ENCODE data around the gene ZNF608. TPM values are rescaled to one million over a fixed set of nuclear protein-coding genes. Genes with fewer than 3 reads are reported as not detected.

Gene ZNF608
- total RNA-seq, 1 experiment from 2014 or later, result 1.9 TPM

DNA sequence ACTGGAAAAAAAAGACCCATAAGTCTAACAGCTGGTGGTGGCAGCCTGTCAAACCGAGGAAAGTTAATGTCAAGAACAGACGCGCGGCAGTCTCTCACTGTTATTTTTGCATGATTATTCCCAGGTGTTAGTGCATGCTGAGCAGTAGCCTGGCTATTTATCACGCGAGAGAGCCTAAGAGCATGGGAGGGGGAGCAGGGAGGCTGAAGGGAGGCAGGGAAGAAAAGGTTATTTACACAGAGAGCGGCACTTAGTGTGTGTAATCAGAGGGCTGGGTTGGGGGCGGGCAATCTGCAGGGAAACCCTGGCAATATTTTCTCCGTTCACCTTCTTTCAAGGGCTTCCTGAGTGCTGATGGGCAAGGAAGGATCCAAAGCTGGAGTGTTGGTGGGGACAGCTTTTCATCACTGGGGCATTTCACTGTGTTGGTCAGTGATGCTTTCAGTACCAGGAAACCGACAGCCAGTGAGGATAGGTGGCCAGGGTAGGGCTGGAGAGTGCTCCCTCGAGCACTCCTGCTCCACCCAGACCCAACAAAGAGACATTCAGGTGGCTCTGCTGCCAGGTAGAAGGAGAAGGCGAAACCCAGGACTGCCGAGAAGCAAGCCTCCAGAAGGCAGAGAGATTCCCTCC, 39.6 kb downstream of the ZNF608 start:
- H3K27ac ChIP-seq (ENCODE audit: low read depth, low read length, poor library complexity, severe bottlenecking), result no peak overlapping the region

DNA sequence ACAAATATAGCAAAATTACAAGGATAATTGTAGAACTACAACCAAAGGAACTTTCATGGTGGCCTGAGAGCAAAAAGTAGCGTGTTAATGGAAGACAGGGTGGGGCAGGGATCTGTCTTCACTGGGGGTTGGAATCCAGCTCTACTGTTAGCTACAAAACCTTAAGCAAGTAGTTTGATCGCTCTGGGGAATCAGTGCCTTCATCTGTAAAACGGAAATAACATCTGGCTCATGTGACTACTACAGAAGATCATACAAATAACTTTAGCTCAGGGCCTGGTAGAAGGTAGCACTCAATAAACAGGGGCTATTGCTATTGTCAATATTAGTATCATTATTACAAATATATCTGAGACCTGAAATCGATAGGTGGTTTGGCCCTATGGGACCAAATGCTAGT, 40.4 kb downstream of the ZNF608 start:
- H3K36me3 ChIP-seq (ENCODE audit: insufficient read depth, low read length, poor library complexity, severe bottlenecking), result no peaks in the 10 kb centered on the region
- no peaks in the 10 kb centered on the region for H3K9me3 ChIP-seq (ENCODE audit: low read depth, low read length, poor library complexity, severe bottlenecking)
- POLR2A ChIA-PET (ENCODE audit: low non-redundant PET), result no interaction called here
- no peak for DNase-seq (ENCODE audit: low spot score)
- intact Hi-C loops (cut with micrococcal nuclease; ENCODE audit: unreplicated experiment), result no loop called here
- H3K27ac ChIP-seq (ENCODE audit: low read depth, low read length, poor library complexity, severe bottlenecking), result no peak overlapping the region
- no TSS peak for BruUV-seq (replicated peaks)
- no peak for TF ChIP-seq EZH2 (IDR thresholded peaks at IDR 0.05; ENCODE audit: borderline replicate concordance, low read depth, low read length, poor library complexity, severe bottlenecking)
- TF ChIP-seq, protein P1, sequence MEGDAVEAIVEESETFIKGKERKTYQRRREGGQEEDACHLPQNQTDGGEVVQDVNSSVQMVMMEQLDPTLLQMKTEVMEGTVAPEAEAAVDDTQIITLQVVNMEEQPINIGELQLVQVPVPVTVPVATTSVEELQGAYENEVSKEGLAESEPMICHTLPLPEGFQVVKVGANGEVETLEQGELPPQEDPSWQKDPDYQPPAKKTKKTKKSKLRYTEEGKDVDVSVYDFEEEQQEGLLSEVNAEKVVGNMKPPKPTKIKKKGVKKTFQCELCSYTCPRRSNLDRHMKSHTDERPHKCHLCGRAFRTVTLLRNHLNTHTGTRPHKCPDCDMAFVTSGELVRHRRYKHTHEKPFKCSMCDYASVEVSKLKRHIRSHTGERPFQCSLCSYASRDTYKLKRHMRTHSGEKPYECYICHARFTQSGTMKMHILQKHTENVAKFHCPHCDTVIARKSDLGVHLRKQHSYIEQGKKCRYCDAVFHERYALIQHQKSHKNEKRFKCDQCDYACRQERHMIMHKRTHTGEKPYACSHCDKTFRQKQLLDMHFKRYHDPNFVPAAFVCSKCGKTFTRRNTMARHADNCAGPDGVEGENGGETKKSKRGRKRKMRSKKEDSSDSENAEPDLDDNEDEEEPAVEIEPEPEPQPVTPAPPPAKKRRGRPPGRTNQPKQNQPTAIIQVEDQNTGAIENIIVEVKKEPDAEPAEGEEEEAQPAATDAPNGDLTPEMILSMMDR (conservative IDR thresholded peaks at IDR 0.05; ENCODE audit: low read depth, low read length), result no peak
- CTCF ChIA-PET, result no interaction called here
- H3K27me3 ChIP-seq (replicated peaks; ENCODE audit: insufficient read depth, low read depth, low read length, poor library complexity), result no peaks in the 10 kb centered on the region
- H3K4me3 ChIP-seq (ENCODE audit: low read depth, low read length, poor library complexity, severe bottlenecking), result no peak overlapping the region
- peaks cover 8% of the 10 kb centered on the region for H3K4me1 ChIP-seq (ENCODE audit: insufficient read depth, low read length, poor library complexity, severe bottlenecking)

More for the DNA sequence above, 39.6 kb downstream of the ZNF608 start:
- BruUV-seq (replicated peaks), result no TSS peak
- Histone ChIP-seq H3K36me3 (ENCODE audit: insufficient read depth, low read length, poor library complexity, severe bottlenecking) (no peaks in the 10 kb centered on the region), H3K9me3 (ENCODE audit: low read depth, low read length, poor library complexity, severe bottlenecking) (no peaks in the 10 kb centered on the region), H3K27me3 (replicated peaks; ENCODE audit: insufficient read depth, low read depth, low read length, poor library complexity) (no peaks in the 10 kb centered on the region), H3K4me3 (ENCODE audit: low read depth, low read length, poor library complexity, severe bottlenecking) (no peak overlapping the region), H3K4me1 (ENCODE audit: insufficient read depth, low read length, poor library complexity, severe bottlenecking) (peaks cover 2% of the 10 kb centered on the region)
- intact Hi-C loops (cut with micrococcal nuclease; ENCODE audit: unreplicated experiment), result no loop called here
- DNase-seq (ENCODE audit: low spot score), result peak; percentile 4
- no peak for TF ChIP-seq EZH2 (IDR thresholded peaks at IDR 0.05; ENCODE audit: borderline replicate concordance, low read depth, low read length, poor library complexity, severe bottlenecking)
- TF ChIP-seq, protein P1 (conservative IDR thresholded peaks at IDR 0.05; ENCODE audit: low read depth, low read length), result no peak
- POLR2A ChIA-PET (ENCODE audit: low non-redundant PET), result no interaction called here
- CTCF ChIA-PET, result no interaction called here

DNA sequence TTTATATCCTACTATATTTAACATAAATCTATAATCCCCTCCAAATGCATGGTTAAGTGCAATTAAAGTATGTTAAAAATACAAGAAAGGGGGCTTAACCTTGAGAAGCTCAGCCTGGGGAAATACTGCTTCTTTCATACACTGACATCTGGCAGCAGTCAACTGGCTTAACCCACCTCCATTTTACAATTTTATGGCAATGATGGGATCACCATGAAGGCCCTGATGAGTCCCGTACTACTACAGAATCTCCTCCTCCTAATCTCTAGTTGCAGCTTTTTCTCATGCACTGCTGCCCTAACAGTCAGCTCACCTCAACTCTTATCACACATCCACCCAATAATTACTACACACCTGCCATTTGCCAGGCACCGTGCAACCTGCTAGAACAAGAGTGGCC, 40.9 kb downstream of the ZNF608 start:
- H3K27me3 ChIP-seq (replicated peaks; ENCODE audit: insufficient read depth, low read depth, low read length, poor library complexity), result no peaks in the 10 kb centered on the region
- CTCF ChIA-PET, result no interaction called here
- H3K36me3 ChIP-seq (ENCODE audit: insufficient read depth, low read length, poor library complexity, severe bottlenecking), result no peaks in the 10 kb centered on the region
- no TSS peak for BruUV-seq (replicated peaks)
- intact Hi-C loops (cut with micrococcal nuclease; ENCODE audit: unreplicated experiment), result no loop called here
- peaks cover 8% of the 10 kb centered on the region for H3K4me1 ChIP-seq (ENCODE audit: insufficient read depth, low read length, poor library complexity, severe bottlenecking)
- no peaks in the 10 kb centered on the region for H3K9me3 ChIP-seq (ENCODE audit: low read depth, low read length, poor library complexity, severe bottlenecking)
- H3K27ac ChIP-seq (ENCODE audit: low read depth, low read length, poor library complexity, severe bottlenecking), result no peak overlapping the region
- TF ChIP-seq EZH2 (IDR thresholded peaks at IDR 0.05; ENCODE audit: borderline replicate concordance, low read depth, low read length, poor library complexity, severe bottlenecking), result no peak
- TF ChIP-seq, protein P1 (conservative IDR thresholded peaks at IDR 0.05; ENCODE audit: low read depth, low read length), result no peak
- POLR2A ChIA-PET (ENCODE audit: low non-redundant PET), result no interaction called here
- DNase-seq (ENCODE audit: low spot score), result no peak
- H3K4me3 ChIP-seq (ENCODE audit: low read depth, low read length, poor library complexity, severe bottlenecking), result no peak overlapping the region

All from A673 (cell line).